ENCODE results near the gene FRRS1L.
A peak's percentile ranks its signal among the peaks of the same experiment; 100 is the strongest.
"Not testable (repeated sequence)": the region's sequence is repeated elsewhere in the genome, so short reads cannot be mapped to it uniquely, and the experiment has no call there.

Gene FRRS1L

GRCh38 chr9:109139851-109140250, 27.2 kb downstream of the FRRS1L start:
- Histone ChIP-seq H3K27ac (no peak overlapping the region), H3K4me3 (no peak overlapping the region)

GRCh38 chr9:109138421-109138820, 28.6 kb downstream of the FRRS1L start:
- no peak overlapping the region for H3K4me3 ChIP-seq
- no peak overlapping the region for H3K27ac ChIP-seq

DNA sequence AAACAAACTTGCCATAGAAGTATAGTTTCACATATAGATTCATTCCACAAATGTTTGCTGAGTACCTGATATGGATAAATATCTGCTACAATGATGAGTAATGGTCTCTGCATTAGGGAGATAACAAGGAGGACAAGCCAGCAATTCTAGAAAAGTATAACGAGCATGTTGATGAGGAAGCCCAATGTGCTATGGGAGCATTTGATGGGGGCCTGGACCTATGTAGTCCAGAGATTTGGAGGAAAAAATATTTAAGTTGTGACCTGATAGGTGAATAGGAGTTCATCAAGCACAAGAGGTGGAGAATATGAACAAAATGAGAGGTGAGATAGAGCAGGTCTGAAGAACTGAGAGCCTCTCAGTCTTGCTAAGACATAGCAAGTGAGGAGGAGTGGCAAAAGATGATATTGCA, 32.9 kb downstream of the FRRS1L start:
- Histone ChIP-seq H3K27ac (no peak overlapping the region), H3K4me3 (no peak overlapping the region)

DNA sequence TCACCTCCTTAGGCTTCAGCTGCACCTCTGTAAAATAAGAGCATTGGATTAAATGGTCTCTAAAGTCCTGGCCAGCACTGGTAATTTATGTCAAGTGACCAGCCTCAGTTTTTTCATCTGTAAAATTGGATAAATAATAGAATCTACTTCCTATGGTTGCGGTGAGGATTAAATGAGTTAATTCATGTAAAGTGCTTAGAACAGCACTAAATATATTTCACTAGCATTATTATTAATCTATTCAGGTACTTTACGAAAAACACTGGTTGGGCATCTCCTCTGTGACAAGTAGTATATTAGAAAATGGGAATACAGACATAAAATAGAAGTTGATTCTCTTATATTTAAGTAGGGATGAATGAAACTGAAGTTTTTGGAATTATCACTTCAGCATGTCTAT, 33.5 kb downstream of the FRRS1L start:
- Histone ChIP-seq H3K4me3 (no peak overlapping the region), H3K27ac (no peak overlapping the region)

GRCh38 chr9:109132567-109133021, 34.5 kb downstream of the FRRS1L start:
- no peak overlapping the region for H3K27ac ChIP-seq
- H3K4me3 ChIP-seq: no peak overlapping the region

- no peak overlapping the region for H3K27ac ChIP-seq
- H3K4me3 ChIP-seq: no peak overlapping the region
Observed at GRCh38 chr9:109129470-109130197, 37.4 kb downstream of the FRRS1L start.

DNA sequence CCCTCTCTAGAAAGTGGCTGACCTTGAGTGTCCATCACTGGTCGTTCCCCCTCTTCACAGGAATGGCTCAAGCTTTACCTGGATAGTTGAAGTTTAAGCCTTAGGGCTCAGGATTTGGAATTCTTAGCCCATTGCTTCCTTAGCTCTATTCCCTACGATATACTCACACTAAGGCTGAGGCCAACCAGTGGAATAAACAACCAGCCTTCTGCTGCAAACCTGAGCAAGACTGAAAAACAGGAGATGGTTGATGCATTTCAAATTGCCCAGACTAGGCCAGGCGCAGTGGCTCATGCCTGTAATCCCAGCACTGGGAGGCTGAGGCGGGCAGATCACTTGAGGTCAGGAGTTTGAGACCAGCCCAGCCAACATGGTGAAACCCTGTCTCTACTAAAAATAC, 40.4 kb downstream of the FRRS1L start:
- not testable (repeated sequence) for H3K4me3 ChIP-seq

DNA sequence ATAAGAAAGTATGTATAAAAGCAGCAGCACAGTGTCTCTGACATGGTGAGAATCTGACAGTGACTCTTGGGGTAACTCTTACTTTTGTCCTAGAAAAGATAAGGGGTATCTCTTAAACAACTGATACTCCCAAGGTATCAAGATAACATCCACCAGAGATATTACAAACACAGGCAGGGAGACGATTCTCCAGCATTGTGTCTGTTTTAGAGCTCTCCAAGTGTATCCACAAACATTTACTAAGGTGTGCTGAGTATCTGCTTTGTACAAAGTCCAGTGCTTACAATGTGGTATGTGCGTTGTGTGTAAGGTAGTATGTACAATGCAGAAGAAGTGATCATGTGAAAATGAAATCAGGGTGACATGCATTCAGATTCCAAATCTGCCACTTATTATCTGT, 42.9 kb downstream of the FRRS1L start:
- Histone ChIP-seq H3K4me3 (no peak overlapping the region), H3K27ac (no peak overlapping the region)

More for the DNA sequence above, 40.4 kb downstream of the FRRS1L start:
- H3K27ac ChIP-seq: not testable (repeated sequence)

DNA sequence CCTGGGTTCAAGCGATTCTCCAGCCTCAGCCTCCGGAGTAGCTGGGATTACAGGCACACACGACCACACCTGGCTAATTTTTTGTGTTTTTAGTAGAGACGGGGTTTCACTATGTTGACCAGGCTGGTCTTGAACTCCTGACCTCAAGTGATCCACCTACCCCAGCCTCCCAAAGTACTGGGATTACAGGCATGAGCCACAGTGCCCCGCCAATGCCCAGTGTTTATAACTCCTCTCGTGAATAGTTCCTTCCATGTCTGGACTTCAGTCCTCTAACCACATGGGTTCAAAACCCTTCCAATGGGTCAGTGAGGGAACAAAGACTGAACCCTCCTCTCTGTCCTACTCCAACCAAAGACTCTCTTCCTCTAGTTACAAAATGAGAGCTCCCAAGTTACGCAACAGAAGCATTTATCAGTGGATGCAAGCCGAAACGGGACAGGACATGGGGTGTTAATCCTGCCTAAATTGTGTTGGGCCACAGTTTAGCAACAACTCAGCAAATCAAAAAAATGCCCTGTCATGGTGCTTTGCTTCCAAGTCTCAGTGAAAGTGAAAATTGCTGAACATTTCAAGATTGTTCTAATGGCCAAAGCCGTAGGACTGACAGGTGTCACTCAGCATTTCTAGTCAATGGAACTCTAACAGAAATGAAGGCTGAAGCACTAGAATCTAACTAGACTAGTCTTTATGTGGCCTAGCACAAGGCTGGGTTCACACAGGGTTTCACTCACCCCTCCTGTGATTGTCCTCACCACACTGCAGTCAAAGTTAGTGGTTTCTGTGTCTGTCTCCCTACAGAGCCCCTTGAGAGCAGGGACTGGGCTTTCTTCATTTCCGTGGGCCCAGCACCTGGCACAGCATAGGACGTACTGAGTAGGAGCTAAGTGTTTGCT, 44.1 kb downstream of the FRRS1L start:
- Histone ChIP-seq H3K27ac (no peak overlapping the region), H3K4me3 (no peak overlapping the region)

- H3K27ac ChIP-seq: no peak overlapping the region
- H3K4me3 ChIP-seq: no peak overlapping the region
Observed at GRCh38 chr9:109121232-109121796, 45.7 kb downstream of the FRRS1L start.

DNA sequence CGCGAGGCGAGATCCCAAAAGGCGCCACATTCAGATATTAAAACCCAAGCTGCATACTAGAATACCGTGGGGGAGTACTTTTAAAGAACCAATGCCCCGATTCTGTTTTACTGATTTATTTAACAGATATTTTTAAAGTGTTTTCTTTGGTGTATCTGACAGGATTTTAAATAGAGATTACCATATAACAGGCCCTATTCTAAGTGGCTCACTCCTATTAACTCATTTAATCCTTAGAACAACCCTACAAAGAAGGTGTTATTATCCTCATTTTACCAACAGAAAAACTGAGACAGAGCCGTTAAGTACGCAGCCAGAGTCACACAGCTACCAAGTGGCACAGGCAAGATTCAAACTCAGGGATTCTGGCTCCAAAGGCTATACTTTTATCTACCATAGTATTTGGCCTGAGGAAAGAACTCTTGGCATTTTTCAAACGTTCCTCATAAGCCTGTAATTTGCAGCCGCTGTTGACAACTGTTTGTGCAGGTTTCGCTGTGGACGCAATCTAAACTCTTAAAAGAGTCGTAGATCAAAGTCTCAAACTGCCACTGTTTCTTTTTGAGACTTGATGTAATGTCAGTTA, 46.8 kb downstream of the FRRS1L start:
- Histone ChIP-seq H3K4me3 (peak overlapping the region in 3 of 7 experiments; percentile 85 to 96 (median 93)), H3K27ac (no peak overlapping the region)

GRCh38 chr9:109119439-109120203, 47.4 kb downstream of the FRRS1L start, which contains the start of gene TMEM245:
Gene TMEM245 (minus strand): TSS chr9:109119947. CDS start chr9:109119913, 34 bp downstream.
- Histone ChIP-seq H3K27ac (peak within 1 kb of the TSS; percentile 73 to 98 (median 91)), H3K4me3 (peak within 1 kb of the TSS; percentile 77 to 99 (median 90))

DNA sequence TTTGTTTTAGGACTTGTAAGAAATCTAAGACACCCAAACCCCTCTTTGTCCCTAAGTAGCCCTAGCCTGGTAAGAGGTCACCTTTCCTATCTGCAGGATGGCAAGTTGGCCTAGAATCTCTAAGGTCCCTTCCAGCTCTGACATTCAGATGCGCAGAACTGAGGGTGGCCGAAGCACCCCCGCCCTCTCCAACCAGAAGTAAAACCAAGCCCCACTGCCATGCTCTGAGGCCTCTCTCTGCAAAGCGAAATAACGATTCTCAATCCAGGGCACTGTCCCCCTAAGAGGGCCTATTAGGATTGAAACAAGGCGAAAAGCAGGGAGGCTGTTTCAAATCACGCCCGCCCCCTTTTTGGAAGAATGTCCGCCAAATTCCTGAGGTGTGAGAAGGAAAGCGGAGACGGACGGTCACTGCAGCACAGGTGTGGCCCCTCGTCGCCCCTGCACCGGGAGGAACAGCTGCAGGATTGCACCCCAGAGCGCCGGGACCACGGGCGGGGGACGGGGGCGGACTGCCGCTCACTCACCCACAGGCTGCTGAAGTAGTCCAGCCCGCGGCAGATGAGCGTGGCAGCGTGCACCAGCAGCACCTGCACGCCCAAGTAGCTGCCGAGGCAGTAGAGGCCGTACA, 48.1 kb downstream of the FRRS1L start:
- Histone ChIP-seq H3K27ac (peak overlapping the region in 20 of 21 experiments; percentile 76 to 98 (median 91)), H3K4me3 (peak overlapping the region; percentile 77 to 99 (median 90))

GRCh38 chr9:109117856-109118807, 48.9 kb downstream of the FRRS1L start:
- peak overlapping the region; percentile 77 to 99 (median 90) for H3K4me3 ChIP-seq

DNA sequence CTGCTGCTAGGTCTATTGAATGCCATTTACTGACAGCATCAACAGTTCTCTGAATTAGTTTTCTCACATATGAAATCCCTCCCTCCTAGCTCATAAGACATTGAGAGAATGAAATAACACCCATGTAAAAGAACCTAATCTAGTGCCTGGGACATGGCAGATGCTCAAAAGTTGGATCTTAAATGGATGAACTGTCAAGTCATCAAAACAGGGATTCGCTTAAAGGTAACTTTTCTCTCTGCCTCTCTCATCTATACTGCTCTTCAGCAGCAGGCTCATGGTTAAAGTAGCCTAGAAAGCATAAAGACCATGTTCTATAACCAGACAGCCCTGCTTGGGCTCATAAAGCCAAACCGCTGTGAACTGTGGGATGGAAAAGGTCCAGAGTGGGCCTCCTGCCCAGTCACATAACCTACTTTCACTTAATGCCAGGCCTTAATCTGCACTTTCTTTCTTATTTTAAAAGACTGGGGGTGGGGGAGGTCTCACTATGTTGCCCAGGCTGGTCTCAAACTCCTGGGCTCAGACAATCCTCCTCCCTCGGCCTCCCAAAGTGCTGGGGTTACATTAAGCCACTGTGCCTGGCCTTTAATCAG, 51.0 kb downstream of the FRRS1L start:
- H3K27ac ChIP-seq: no peak overlapping the region

More at GRCh38 chr9:109117856-109118807, 48.9 kb downstream of the FRRS1L start:
- H3K27ac ChIP-seq: peak overlapping the region in 15 of 21 experiments; percentile 83 to 98 (median 91)

GRCh38 chr9:109114670-109115069, 52.4 kb downstream of the FRRS1L start:
- H3K4me3 ChIP-seq: no peak overlapping the region
- no peak overlapping the region for H3K27ac ChIP-seq

More for the DNA sequence above, 51.0 kb downstream of the FRRS1L start:
- no peak overlapping the region for H3K4me3 ChIP-seq

Data from skin epidermis (tissue), 12 donors.